DND-41 (cell line): ENCODE results near the gene RPL39.

Source experiments
- CTCF ChIP-seq: IDR thresholded peaks from 2 replicates; pipeline ENCODE4 v1.5.1; 2012; ENCODE audit warnings: borderline replicate concordance, low read length, moderate library complexity, mild to moderate bottlenecking; ENCODE audit not compliant: poor library complexity, severe bottlenecking; ENCODE audit errors: extremely low read depth
- EZH2 ChIP-seq: IDR thresholded peaks from 3 replicates; pipeline ENCODE4 v1.6.1; 2012; ENCODE audit warnings: borderline replicate concordance, low read depth, mild to moderate bottlenecking, moderate library complexity, low read length, inconsistent platforms; ENCODE audit not compliant: severe bottlenecking

- TF ChIP-seq CTCF (peak; percentile 53), EZH2 (no peak)
Observed at GRCh38 chrX:119790977-119791436, 423 bp downstream of the RPL39 start.
